Purkinje cell (primary cell): ENCODE measurements around the gene CLDN19. TPM values are rescaled to one million over a fixed set of nuclear protein-coding genes. Genes with fewer than 3 reads are reported as not detected.

ENCODE experiments used
- polyA plus RNA-seq: library from polyadenylated mRNA; unstranded; fragments of >200 nt; fragmentation: Nextera tagmentation; gene quantifications from 2 replicates; pipeline ENCODE4 v1.2.1, GENCODE V29; 2014

CLDN19 gene
- not detected in 2 replicates for polyA plus RNA-seq

DNA sequence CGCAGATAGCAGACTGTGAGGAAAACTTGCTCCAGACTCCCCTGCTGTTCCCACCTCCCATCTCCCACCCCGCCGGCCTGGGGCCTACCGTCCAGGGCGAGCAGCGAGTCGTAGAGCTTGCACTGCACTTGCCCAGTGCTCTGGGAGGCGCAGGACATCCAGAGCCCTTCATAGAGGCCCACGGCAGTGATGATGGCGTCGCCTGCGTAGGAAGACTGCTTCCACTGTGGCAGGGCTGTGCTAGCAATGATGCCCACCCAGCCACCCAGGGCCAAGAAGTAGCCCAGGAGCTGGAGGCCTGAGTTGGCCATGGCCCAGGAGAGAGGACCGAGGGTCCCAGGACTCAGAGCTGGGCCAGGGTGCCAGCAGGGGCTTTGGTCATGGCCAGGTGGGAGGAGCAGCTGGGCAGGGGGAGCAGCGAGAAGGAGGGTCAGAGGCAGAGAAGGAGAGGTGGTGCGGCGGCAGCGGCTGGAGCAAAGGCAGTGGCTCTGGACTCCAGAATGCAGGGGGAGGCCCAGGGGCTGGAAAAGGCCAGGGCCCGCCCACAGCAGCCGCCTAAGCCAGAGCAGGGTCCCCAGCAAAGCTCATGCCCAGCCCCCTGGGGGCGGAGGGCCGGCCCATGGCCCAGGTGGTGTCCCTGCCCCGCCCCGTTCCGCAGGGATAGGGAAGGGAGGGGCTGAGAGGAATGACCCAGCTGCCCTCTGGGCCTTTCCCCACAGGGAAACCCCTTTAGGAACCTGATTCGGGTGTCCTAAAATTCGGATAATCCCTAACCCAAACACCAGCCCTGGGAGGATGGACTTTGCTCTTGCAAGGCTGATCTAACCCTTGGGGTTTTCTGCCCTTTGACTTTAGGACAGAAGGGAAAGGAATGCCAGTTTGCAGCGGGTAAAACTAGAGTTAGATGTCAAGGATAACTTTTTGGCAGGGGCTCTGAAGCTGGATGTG, at the start of gene CLDN19:
Gene CLDN19, minus strand, starts transcription at position 484 of the 948 bp plus-strand sequence. Its CDS starts 173 bp downstream, at position 311.

GRCh38 chr1:42784946-42785693, 45.1 kb upstream of the CLDN19 start, which contains the start of gene TMEM269:
Gene TMEM269, plus strand, starts transcription at chr1:42784991. Its CDS starts 4,903 bp downstream, at chr1:42789894.

DNA sequence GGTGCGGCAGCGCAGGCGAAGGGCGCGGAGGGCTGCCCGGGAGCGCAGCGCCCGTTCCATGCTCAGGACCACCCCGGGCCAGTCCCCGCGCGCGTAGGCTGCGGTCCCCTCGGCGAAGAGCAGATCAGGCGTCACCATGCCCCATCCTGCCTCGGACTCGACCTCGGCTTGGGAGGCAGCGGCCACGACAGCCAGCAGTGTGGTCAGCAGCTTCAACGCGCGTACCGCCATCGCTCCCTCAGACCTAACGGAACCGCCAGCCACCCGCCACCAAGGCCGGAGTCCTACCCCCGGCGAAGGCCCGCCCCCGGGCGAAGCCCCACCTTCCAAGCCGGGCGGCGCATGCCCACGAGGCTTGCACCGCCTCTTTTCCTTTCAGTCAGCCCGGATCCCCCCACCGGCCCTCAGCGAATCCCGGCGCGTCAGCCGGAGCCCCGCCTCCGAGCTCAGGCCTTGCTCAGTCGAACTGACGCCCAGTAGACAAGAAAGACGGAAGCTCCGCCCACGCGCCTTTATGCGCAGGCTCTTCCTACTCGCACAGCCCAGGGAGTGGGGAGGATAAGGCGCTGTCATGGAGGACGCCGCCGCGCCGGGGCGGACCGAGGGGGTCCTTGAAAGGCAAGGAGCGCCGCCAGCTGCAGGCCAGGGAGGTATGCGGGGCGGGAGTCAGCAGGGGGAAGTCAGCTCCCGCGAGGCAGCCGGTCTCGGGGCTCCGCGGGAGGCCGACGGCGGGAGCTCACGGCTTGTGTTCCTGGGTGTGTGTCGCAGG, 26.9 kb upstream of the CLDN19 start, which contains the start of the genes C1orf50 and P3H1:
Gene C1orf50, plus strand, starts transcription at position 509 of the 769 bp plus-strand sequence. Its CDS starts 63 bp downstream, at position 572.
Gene P3H1, minus strand, starts transcription at position 288 of the 769 bp plus-strand sequence. Its CDS starts 57 bp downstream, at position 231.

Other genes with a start within 250 kb of the CLDN19 start
- 33.0 and 47.1 TPM in 2 replicates for gene PPIH, start 81.8 kb downstream of the CLDN19 start, polyA plus RNA-seq
- 43.8 and 52.3 TPM in 2 replicates for gene YBX1, start 57.8 kb downstream of the CLDN19 start, polyA plus RNA-seq
- not detected in 2 replicates for gene P3H1, start 26.8 kb upstream of the CLDN19 start, polyA plus RNA-seq
- 1.7 and 4.1 TPM in 2 replicates for gene C1orf50, start 27.0 kb upstream of the CLDN19 start, polyA plus RNA-seq
- gene TMEM269, start 44.8 kb upstream of the CLDN19 start, polyA plus RNA-seq, result not detected in 2 replicates
- gene ERMAP, start 76.9 kb upstream of the CLDN19 start, polyA plus RNA-seq, result 0.95 and 4.3 TPM in 2 replicates
- 40.0 and 48.9 TPM in 2 replicates for gene SVBP, start 77.2 kb upstream of the CLDN19 start, polyA plus RNA-seq
- 0.29 and 2.4 TPM in 2 replicates for gene ZNF691, start 106.4 kb upstream of the CLDN19 start, polyA plus RNA-seq
- gene SLC2A1, start 218.6 kb upstream of the CLDN19 start, polyA plus RNA-seq, result 7.5 and 8.7 TPM in 2 replicates